GM06990 (cell line): ENCODE results near the gene GNG7.

ENCODE experiments used
- DNase-seq: peaks from one replicate; pipeline ENCODE4 v3.0.0-alpha.2; 2011; ENCODE audit not compliant: insufficient read length; ENCODE audit errors: extremely low read depth
- H3K27me3 ChIP-seq: replicated peaks from 2 replicates; pipeline ENCODE4 v1.6.0; 2011; ENCODE audit warnings: low read length; ENCODE audit not compliant: control insufficient read depth, insufficient read depth
- H3K36me3 ChIP-seq: 2 replicates; pipeline ENCODE4 v1.5.1; 2011; ENCODE audit warnings: low read length; ENCODE audit not compliant: control insufficient read depth, insufficient read depth
- H3K4me3 ChIP-seq: replicated peaks from 2 replicates; pipeline ENCODE4 v1.5.1; 2011; ENCODE audit warnings: low read depth, mild to moderate bottlenecking, control low read depth, low read length
- TF ChIP-seq, protein P1 (sequence below): IDR thresholded peaks from 2 replicates; pipeline ENCODE4 v1.5.1; 2011; ENCODE audit warnings: low read length, control low read depth, mild to moderate bottlenecking, inconsistent platforms; ENCODE audit not compliant: insufficient read depth, poor library complexity, severe bottlenecking

Gene GNG7

GRCh38 chr19:2729943-2730818 is 27.7 kb upstream of the GNG7 start:
- TF ChIP-seq, protein P1, sequence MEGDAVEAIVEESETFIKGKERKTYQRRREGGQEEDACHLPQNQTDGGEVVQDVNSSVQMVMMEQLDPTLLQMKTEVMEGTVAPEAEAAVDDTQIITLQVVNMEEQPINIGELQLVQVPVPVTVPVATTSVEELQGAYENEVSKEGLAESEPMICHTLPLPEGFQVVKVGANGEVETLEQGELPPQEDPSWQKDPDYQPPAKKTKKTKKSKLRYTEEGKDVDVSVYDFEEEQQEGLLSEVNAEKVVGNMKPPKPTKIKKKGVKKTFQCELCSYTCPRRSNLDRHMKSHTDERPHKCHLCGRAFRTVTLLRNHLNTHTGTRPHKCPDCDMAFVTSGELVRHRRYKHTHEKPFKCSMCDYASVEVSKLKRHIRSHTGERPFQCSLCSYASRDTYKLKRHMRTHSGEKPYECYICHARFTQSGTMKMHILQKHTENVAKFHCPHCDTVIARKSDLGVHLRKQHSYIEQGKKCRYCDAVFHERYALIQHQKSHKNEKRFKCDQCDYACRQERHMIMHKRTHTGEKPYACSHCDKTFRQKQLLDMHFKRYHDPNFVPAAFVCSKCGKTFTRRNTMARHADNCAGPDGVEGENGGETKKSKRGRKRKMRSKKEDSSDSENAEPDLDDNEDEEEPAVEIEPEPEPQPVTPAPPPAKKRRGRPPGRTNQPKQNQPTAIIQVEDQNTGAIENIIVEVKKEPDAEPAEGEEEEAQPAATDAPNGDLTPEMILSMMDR, result no peak
- Histone ChIP-seq H3K36me3 (peaks cover 11% of the 10 kb centered on the region), H3K4me3 (no peak overlapping the region), H3K27me3 (no peaks in the 10 kb centered on the region)
- DNase-seq, result no peak

DNA sequence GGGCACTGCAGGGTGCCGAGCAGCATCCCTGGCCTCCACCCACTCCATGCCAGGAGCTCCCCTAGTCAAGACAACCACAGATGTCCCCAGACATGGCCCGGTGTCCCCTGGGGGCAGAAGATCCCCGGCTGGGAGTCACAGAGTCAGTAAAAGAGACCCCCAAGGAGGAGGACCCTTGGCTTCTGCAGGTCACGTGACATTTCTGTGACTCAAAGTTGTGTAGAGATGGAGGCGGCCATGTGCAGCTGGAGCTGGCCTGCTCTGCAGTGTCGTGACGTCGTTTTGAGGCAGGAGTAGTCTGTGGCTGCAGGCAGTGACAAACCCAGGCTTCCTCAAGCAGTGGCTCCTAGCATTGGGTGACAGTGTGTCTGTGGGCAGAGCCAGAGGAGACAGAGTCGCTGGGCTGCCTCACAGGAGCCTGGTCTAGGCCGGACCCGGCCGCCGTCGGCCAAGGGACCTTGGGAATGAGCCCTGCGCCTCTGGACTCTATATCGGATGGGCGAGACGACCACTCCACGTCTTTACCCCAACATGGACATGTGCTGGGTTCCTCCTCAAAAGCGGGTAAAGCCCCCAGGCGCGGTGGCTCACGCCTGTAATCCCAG is 26.4 kb upstream of the GNG7 start:
- Histone ChIP-seq H3K4me3 (no peak overlapping the region), H3K36me3 (no peaks in the 10 kb centered on the region; the same call in none of the 2 replicates), H3K27me3 (no peaks in the 10 kb centered on the region)
- no peak for DNase-seq
- TF ChIP-seq, protein P1, result no peak

GRCh38 chr19:2727640-2727944 is 25.1 kb upstream of the GNG7 start:
- TF ChIP-seq, protein P1, result no peak
- Histone ChIP-seq H3K4me3 (no peak overlapping the region), H3K27me3 (no peaks in the 10 kb centered on the region), H3K36me3 (no peaks in the 10 kb centered on the region; the same call in 1 of the 2 replicates)
- no peak for DNase-seq

DNA sequence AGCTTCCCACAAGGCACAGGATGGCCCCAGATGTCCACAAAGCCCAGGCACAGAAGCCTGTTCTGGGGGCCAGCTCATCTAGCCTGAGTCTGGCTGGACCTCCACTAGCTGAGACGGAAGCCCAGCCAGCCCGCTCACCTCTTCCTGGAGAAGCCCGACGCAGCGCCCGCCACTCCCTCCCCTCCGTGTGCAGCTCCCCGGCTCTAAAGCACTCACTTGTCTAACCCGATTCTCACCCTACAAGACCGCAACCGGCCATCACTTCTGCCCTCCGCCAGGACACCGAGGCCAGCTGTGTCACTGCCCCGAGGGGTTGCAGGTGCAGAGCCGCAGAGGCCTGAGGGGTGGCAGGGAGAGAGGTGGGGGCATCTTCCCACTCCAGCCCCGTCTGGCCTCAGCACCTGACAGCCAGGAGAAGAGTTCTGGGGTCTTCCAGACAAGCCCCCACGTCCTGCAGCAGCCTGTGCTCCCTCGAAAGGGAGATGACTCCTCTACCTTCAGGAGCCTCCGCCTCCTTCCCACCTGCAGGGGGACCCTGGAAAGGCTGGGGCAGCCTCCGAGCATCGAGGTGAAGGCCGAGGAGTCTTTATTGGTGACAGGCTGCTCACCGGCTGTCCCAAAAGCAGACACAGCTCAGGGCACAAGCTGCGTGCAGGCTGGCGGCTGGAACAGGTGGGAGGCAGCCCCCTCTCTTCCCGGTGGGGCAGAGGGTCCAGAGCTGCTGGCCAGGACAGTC is 24.6 kb upstream of the GNG7 start:
- Histone ChIP-seq H3K4me3 (no peak overlapping the region), H3K27me3 (no peaks in the 10 kb centered on the region), H3K36me3 (no peaks in the 10 kb centered on the region; the same call in 1 of the 2 replicates)
- TF ChIP-seq, protein P1, result no peak
- no peak for DNase-seq

DNA sequence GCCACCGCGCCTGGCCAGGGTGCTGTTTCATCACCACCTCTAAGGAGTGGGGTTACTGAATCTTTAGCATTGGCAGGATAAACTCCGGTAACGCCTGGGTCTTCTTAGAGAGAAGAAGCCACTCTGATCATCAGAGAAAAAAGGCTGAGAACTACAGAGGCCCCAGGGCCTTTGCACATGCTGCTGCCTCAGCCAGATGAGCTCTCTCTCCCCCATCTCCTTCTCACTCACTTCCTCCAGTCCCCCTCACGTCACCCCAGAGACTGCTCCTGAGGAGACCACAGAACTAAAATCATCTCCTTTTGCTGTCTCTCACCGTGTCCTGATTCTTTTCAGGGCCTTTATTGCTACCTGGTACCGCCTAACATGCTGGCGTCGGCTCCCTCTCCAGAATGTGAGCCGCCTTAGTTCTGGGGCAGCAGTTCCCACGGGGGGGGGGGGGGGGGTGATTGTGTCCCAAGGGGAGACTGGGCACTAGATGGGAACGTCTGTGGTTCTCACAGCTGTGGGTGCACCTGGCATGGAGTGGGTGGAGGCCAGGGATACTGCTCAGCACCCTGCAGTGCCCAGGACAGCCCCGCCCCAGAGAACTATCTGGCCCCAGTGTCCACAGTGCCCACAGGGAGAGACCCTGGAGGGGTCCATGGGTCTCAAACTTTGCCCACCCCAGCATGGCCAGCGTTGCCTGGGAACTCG is 23.8 kb upstream of the GNG7 start:
- DNase-seq, result no peak
- no peaks in the 10 kb centered on the region; the same call in 1 of the 2 replicates for H3K27me3 ChIP-seq
- H3K4me3 ChIP-seq, result no peak overlapping the region
- H3K36me3 ChIP-seq, result no peaks in the 10 kb centered on the region; the same call in 1 of the 2 replicates
- TF ChIP-seq, protein P1, result no peak
